Hippocampal formation (tissue), 2 donors: ENCODE data around the gene PER1.
"Not testable (repeated sequence)": the region's sequence is repeated elsewhere in the genome, so short reads cannot be mapped to it uniquely, and the experiment has no call there.

Experiments
- DNase-seq, 2 donors: peaks; one replicate each; lab custom pipeline; 2025; lab: John Stamatoyannopoulos, UW

The PER1 gene

GRCh38 chr17:8152112-8152775 is at the start of gene PER1:
TSS of gene PER1 (minus strand) at chr17:8152404. CDS start at chr17:8150706, 1,698 bp downstream.
- peak; percentile 86 to 92 for DNase-seq

- peak; percentile 92 to 98 for DNase-seq
Observed at GRCh38 chr17:8192070-8192815, 40.0 kb upstream of the PER1 start.

- no peak for DNase-seq
Observed at GRCh38 chr17:8190506-8190905, 38.3 kb upstream of the PER1 start.

- peak; percentile 98 to 99 for DNase-seq
Observed at GRCh38 chr17:8189711-8190477, 37.7 kb upstream of the PER1 start, which contains the start of gene BORCS6. TSS of gene BORCS6 (minus strand) at chr17:8190180. CDS start at chr17:8190140, 40 bp downstream.

GRCh38 chr17:8189041-8189710 is 37.0 kb upstream of the PER1 start:
- no peak for DNase-seq

- no peak for DNase-seq
Observed at GRCh38 chr17:8188263-8188839, 36.1 kb upstream of the PER1 start.

- DNase-seq, result peak; percentile 86 to 88
Observed at GRCh38 chr17:8187517-8188262, 35.5 kb upstream of the PER1 start.

GRCh38 chr17:8186787-8187516 is 34.7 kb upstream of the PER1 start:
- peak; percentile 87 to 92 for DNase-seq

GRCh38 chr17:8186446-8186786 is 34.2 kb upstream of the PER1 start:
- DNase-seq, result no peak

- DNase-seq, result peak; percentile 78 to 81
Observed at GRCh38 chr17:8185582-8186445, 33.6 kb upstream of the PER1 start.

GRCh38 chr17:8176998-8177731 is 25.0 kb upstream of the PER1 start:
- DNase-seq, result no peak

GRCh38 chr17:8176197-8176940 is 24.2 kb upstream of the PER1 start, which contains the start of gene TMEM107:
TSS of gene TMEM107 (minus strand) at chr17:8176380. CDS start at chr17:8176286, 94 bp downstream.
- peak; percentile 52 to 69 for DNase-seq

GRCh38 chr17:8175795-8176196 is 23.6 kb upstream of the PER1 start:
- DNase-seq, result no peak

- no peak for DNase-seq
Observed at GRCh38 chr17:8173871-8174322, 21.7 kb upstream of the PER1 start.

GRCh38 chr17:8173056-8173870 is 21.1 kb upstream of the PER1 start:
- peak; percentile 75 to 94 for DNase-seq

- DNase-seq, result not testable (repeated sequence)
Observed at GRCh38 chr17:8170186-8170585, 18.0 kb upstream of the PER1 start.

GRCh38 chr17:8167526-8167925 is 15.3 kb upstream of the PER1 start:
- DNase-seq, result no peak
